OCI-LY7 (cell line): ENCODE data around the gene SERINC3. TPM values are rescaled to one million over a fixed set of nuclear protein-coding genes. Genes with fewer than 3 reads are reported as not detected.

Experiments
- BruUV-seq: library from RNA; stranded (reverse); fragments of 400-500 nt; replicated peaks from 2 replicates; lab custom pipeline; 2021; lab: Mats Ljungman, UMichigan
- CTCF ChIA-PET: fragments of 300-600 bp; sonication (Branson Sonifier 250); formaldehyde crosslinking; loops from one replicate; lab custom pipeline; 2022; ENCODE audit warnings: antibody characterized with exemption; ENCODE audit not compliant: unreplicated experiment; lab: Charles Lee
- POLR2A ChIA-PET: fragments of 300-600 bp; sonication (Branson Sonifier 250); formaldehyde crosslinking; loops from one replicate; lab custom pipeline; 2022; ENCODE audit warnings: antibody characterized with exemption; lab: Charles Lee
- DNase-seq: peaks from one replicate; pipeline ENCODE4 v3.0.0-alpha.2; 2015; ENCODE audit warnings: low spot score
- H2AFZ ChIP-seq: fragments of 200-600 bp; sonication (generic), shearing (Covaris generic); 2 replicates; pipeline ENCODE4 v1.6.1; 2014; ENCODE audit warnings: mild to moderate bottlenecking, antibody characterized with exemption, low read length, moderate library complexity
- H3K27ac ChIP-seq: fragments of 200-600 bp; sonication (generic); 2 replicates; pipeline ENCODE4 v1.5.1; 2014; ENCODE audit warnings: mixed run types, low read depth, mild to moderate bottlenecking, moderate library complexity, low read length, inconsistent platforms; ENCODE audit not compliant: poor library complexity, severe bottlenecking
- H3K36me3 ChIP-seq: fragments of 200-600 bp; sonication (generic); 2 replicates; pipeline ENCODE4 v1.6.1; 2014; ENCODE audit warnings: mild to moderate bottlenecking, antibody characterized with exemption, low read length, moderate library complexity, mixed read lengths; ENCODE audit not compliant: insufficient read depth
- H3K4me1 ChIP-seq: fragments of 200-600 bp; sonication (generic); 2 replicates; pipeline ENCODE4 v1.5.1; 2014; ENCODE audit warnings: mild to moderate bottlenecking, low read length; ENCODE audit not compliant: insufficient read depth, poor library complexity, severe bottlenecking
- H3K4me2 ChIP-seq: fragments of 200-600 bp; sonication (generic); 2 replicates; pipeline ENCODE4 v1.6.1; 2014; ENCODE audit warnings: mild to moderate bottlenecking, low read length
- H3K4me3 ChIP-seq: fragments of 200-600 bp; sonication (generic); 2 replicates; pipeline ENCODE4 v1.5.1; 2014; ENCODE audit warnings: mild to moderate bottlenecking, low read depth, low read length; ENCODE audit not compliant: poor library complexity, severe bottlenecking
- H3K79me2 ChIP-seq: fragments of 200-600 bp; sonication (generic); 2 replicates; pipeline ENCODE4 v1.6.1; 2016; ENCODE audit warnings: low read depth, mild to moderate bottlenecking, low read length, moderate library complexity, mixed read lengths; ENCODE audit not compliant: insufficient read depth
- H3K9me2 ChIP-seq: fragments of 200-600 bp; sonication (generic); 2 replicates; pipeline ENCODE4 v1.6.1; 2016; ENCODE audit warnings: mild to moderate bottlenecking, low read length, mixed read lengths; ENCODE audit not compliant: insufficient read depth
- H3K9me3 ChIP-seq: fragments of 200-600 bp; sonication (generic); 2 replicates; pipeline ENCODE4 v1.6.1; 2014; ENCODE audit warnings: mild to moderate bottlenecking, mixed run types, low read length, mixed read lengths
- H4K20me1 ChIP-seq: fragments of 200-600 bp; sonication (generic); 2 replicates; pipeline ENCODE4 v1.6.1; 2014; ENCODE audit warnings: mild to moderate bottlenecking, antibody characterized with exemption, low read length, moderate library complexity, mixed read lengths; ENCODE audit not compliant: insufficient read depth
- EZH2phosphoT487 ChIP-seq: fragments of 200-600 bp; sonication (generic); IDR thresholded peaks from 2 replicates; pipeline ENCODE4 v1.6.1; 2018; ENCODE audit warnings: low read depth, borderline replicate concordance, mild to moderate bottlenecking, mixed run types, antibody characterized with exemption, low read length, moderate library complexity, mixed read lengths
- intact Hi-C: fragments of 100-400 bp; cut with micrococcal nuclease; formaldehyde crosslinking; loops from one replicate; pipeline ENCODE4 v1.10.0; 2022; ENCODE audit not compliant: unreplicated experiment
- total RNA-seq, 2 experiments: library from RNA; depleted of rRNA in 1 of 2; stranded (reverse); fragments of >200 nt in 1 of 2; shearing (Covaris generic) in 1 of 2; gene quantifications; 2 replicates each; pipeline ENCODE4 v1.2.3, GENCODE V29; 2014 to 2022
- TF ChIP-seq, protein P1 (sequence below): fragments of 200-600 bp; sonication (generic); conservative IDR thresholded peaks from 2 replicates; pipeline ENCODE4 v1.5.1; 2014; ENCODE audit warnings: mild to moderate bottlenecking, antibody characterized with exemption, low read length, moderate library complexity, mixed read lengths

The SERINC3 gene
- total RNA-seq, 2 experiments from 2014 or later = 24.4 to 55.4 TPM

DNA sequence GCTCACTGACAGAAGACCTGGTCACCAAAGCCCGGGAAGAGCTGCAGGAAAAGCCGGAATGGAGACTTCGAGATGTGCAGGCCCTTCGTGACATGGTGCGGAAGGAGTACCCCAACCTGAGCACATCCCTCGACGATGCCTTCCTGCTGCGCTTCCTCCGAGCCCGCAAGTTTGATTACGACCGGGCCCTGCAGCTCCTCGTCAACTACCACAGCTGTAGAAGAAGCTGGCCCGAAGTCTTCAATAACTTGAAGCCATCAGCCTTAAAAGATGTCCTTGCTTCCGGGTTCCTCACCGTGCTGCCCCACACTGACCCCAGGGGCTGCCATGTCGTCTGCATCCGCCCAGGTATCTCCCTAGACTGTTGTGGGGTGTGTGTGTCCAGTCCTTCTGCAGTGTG, 41.8 kb downstream of the SERINC3 start:
- Histone ChIP-seq H3K27ac (no peak overlapping the region), H2AFZ (no peak overlapping the region), H3K79me2 (peaks cover 12% of the 10 kb centered on the region; the same call in 1 of the 2 replicates), H3K36me3 (peaks cover 47% of the 10 kb centered on the region), H3K9me2 (no peaks in the 10 kb centered on the region), H3K4me1 (peaks cover 23% of the 10 kb centered on the region), H3K4me2 (0 out of 2 replicates have a peak overlapping the region, but pooled peaks have one; percentile 20), H4K20me1 (no peaks in the 10 kb centered on the region), H3K9me3 (no peaks in the 10 kb centered on the region), H3K4me3 (no peak overlapping the region)
- ChIA-PET POLR2A (no interaction called here), CTCF (no interaction called here)
- DNase-seq = no peak
- TF ChIP-seq, protein P1, sequence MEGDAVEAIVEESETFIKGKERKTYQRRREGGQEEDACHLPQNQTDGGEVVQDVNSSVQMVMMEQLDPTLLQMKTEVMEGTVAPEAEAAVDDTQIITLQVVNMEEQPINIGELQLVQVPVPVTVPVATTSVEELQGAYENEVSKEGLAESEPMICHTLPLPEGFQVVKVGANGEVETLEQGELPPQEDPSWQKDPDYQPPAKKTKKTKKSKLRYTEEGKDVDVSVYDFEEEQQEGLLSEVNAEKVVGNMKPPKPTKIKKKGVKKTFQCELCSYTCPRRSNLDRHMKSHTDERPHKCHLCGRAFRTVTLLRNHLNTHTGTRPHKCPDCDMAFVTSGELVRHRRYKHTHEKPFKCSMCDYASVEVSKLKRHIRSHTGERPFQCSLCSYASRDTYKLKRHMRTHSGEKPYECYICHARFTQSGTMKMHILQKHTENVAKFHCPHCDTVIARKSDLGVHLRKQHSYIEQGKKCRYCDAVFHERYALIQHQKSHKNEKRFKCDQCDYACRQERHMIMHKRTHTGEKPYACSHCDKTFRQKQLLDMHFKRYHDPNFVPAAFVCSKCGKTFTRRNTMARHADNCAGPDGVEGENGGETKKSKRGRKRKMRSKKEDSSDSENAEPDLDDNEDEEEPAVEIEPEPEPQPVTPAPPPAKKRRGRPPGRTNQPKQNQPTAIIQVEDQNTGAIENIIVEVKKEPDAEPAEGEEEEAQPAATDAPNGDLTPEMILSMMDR = no peak
- no peak for TF ChIP-seq EZH2phosphoT487
- BruUV-seq = no TSS peak
- intact Hi-C loops = no loop called here

DNA sequence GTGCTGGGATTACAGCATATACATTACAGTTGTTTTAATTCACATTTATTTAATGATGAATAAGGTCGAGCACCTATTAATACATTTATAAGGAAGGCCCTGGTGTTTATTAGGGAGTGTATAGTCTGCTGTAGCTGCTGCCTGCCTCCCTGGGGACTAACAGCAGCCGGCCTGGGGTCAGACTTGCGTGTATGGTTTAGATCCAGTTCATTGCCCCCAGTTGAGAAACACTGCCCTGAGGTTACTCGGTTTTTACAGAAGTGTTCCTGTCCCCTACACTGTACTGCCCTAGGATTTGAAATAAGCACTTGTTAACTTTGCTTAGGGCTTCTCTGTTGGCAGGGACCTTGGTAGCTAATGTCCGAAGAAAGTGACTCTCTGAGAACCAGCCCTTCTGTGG, 42.2 kb downstream of the SERINC3 start:
- H2AFZ ChIP-seq = no peak overlapping the region
- BruUV-seq = no TSS peak
- ChIA-PET CTCF (no interaction called here), POLR2A (no interaction called here)
- no peak overlapping the region for H3K4me3 ChIP-seq
- H3K36me3 ChIP-seq = peaks cover 44% of the 10 kb centered on the region
- H4K20me1 ChIP-seq = no peaks in the 10 kb centered on the region
- intact Hi-C loops = loop anchor here (5.0 kb wide), 1 partner anchor 43 kb away; the partner anchor contains the start of gene SERINC3
- no peaks in the 10 kb centered on the region for H3K9me3 ChIP-seq
- TF ChIP-seq, protein P1 = no peak
- peaks cover 25% of the 10 kb centered on the region for H3K4me1 ChIP-seq
- no peak overlapping the region for H3K27ac ChIP-seq
- peak overlapping the region; percentile 20; the same call in 1 of the 2 replicates for H3K4me2 ChIP-seq
- H3K9me2 ChIP-seq = no peaks in the 10 kb centered on the region
- DNase-seq = peak; percentile 34
- H3K79me2 ChIP-seq = peaks cover 12% of the 10 kb centered on the region; the same call in 1 of the 2 replicates

DNA sequence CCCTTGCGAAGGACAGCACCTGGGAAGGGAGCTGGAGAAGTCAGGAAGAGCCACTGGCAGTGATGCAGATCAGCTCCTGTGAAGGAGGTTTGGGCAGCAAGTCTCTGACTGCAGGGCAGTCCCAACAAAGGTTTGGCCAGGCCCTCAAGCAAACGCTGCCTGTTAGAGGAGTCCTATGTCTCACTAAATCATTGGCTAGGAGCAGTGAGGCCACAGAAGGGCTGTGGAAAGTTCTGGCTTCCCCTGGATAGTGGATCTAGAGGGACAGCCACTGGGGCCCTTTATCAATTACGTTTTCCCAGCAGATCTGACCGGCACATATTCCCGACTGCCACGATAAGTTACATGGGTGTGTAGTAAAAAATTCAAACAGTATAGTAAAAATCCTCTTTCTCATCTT, 43.7 kb downstream of the SERINC3 start:
- no peak for DNase-seq
- H3K9me3 ChIP-seq = no peaks in the 10 kb centered on the region
- intact Hi-C loops = loop anchor here (5.0 kb wide), 1 partner anchor 44 kb away; the partner anchor contains the start of gene SERINC3
- no peak overlapping the region for H2AFZ ChIP-seq
- no TSS peak for BruUV-seq
- H3K9me2 ChIP-seq = no peaks in the 10 kb centered on the region
- no peak overlapping the region for H3K4me2 ChIP-seq
- H3K4me3 ChIP-seq = no peak overlapping the region
- TF ChIP-seq EZH2phosphoT487 = no peak
- TF ChIP-seq, protein P1 = no peak
- H3K4me1 ChIP-seq = peaks cover 25% of the 10 kb centered on the region
- no peaks in the 10 kb centered on the region for H4K20me1 ChIP-seq
- H3K27ac ChIP-seq = no peak overlapping the region
- H3K36me3 ChIP-seq = peaks cover 30% of the 10 kb centered on the region
- ChIA-PET CTCF (no interaction called here), POLR2A (interaction anchor here (1.2 kb wide), 1 partner anchor 42 kb away, joined by 3 read pairs; no protein-coding TSS in a partner anchor)
- peaks cover 12% of the 10 kb centered on the region; the same call in 1 of the 2 replicates for H3K79me2 ChIP-seq
